H1 (cell line): ENCODE data around the gene CDRT15. TPM values are rescaled to one million over a fixed set of nuclear protein-coding genes. Genes with fewer than 3 reads are reported as not detected.

Experiments
- CTCF ChIA-PET: fragments of 300-600 bp; sonication (Branson Sonifier 250); formaldehyde crosslinking; loops from one replicate; lab custom pipeline; 2021; ENCODE audit not compliant: partially characterized antibody; lab: Charles Lee
- POLR2A ChIA-PET: fragments of 300-600 bp; sonication (Branson Sonifier 250); formaldehyde crosslinking; loops from one replicate; lab custom pipeline; 2021; ENCODE audit warnings: inconsistent platforms; ENCODE audit not compliant: partially characterized antibody; lab: Charles Lee
- DNase-seq, 2 experiments: peaks; one replicate each; pipeline versions ENCODE4 v3.0.0 to v3.0.0-alpha.2; 2010 to 2022; ENCODE audit warnings: low spot score in 2 of 2, low read depth in 1 of 2, mixed read lengths in 1 of 2
- FAIRE-seq: peaks from 2 replicates; lab custom pipeline; 2011; peaks lifted over from hg19 to GRCh38; lab: Jason Lieb, UNC
- H2AFZ ChIP-seq: 2 replicates; pipeline ENCODE4 v1.8.1; 2012; ENCODE audit warnings: low read length, inconsistent platforms
- H2AK5ac ChIP-seq: 2 replicates; pipeline ENCODE4 v1.6.1; 2013; ENCODE audit warnings: low read depth, low read length
- H2BK120ac ChIP-seq: replicated peaks from 2 replicates; pipeline ENCODE3; 2013; ENCODE audit warnings: low read depth, low read length, inconsistent platforms
- H2BK12ac ChIP-seq: 2 replicates; pipeline ENCODE4 v1.6.1; 2013; ENCODE audit warnings: low read depth, low read length
- H2BK15ac ChIP-seq: 2 replicates; pipeline ENCODE4 v1.6.1; 2013; ENCODE audit warnings: low read length
- H2BK20ac ChIP-seq: 2 replicates; pipeline ENCODE4 v1.6.1; 2013; ENCODE audit warnings: low read length
- H2BK5ac ChIP-seq: 2 replicates; pipeline ENCODE4 v1.6.1; 2013; ENCODE audit warnings: low read depth, low read length
- H3K14ac ChIP-seq: 2 replicates; pipeline ENCODE4 v1.6.1; 2013; ENCODE audit warnings: inconsistent platforms; ENCODE audit not compliant: insufficient read length
- H3K18ac ChIP-seq: 2 replicates; pipeline ENCODE4 v1.6.1; 2013; ENCODE audit warnings: low read length; ENCODE audit errors: extremely low read depth
- H3K23ac ChIP-seq: 2 replicates; pipeline ENCODE4 v1.6.1; 2013; ENCODE audit warnings: inconsistent platforms; ENCODE audit not compliant: insufficient read length
- H3K23me2 ChIP-seq: 2 replicates; pipeline ENCODE4 v1.6.1; 2013; ENCODE audit warnings: low read depth, low read length
- H3K27ac ChIP-seq: 2 replicates; pipeline ENCODE4 v1.6.1; 2011; ENCODE audit warnings: low read depth, low read length, inconsistent platforms
- H3K27me3 ChIP-seq, 4 experiments: replicated peaks in 1 of 4; 1 replicate in 1 of 4; 2 replicates in 3 of 4; pipeline versions ENCODE4 v1.6.1 to v1.8.1; 2011 to 2013; ENCODE audit warnings: low read length in 3 of 4, mild to moderate bottlenecking in 3 of 4, inconsistent platforms in 2 of 4, mixed read lengths in 2 of 4, moderate library complexity in 1 of 4; ENCODE audit not compliant: control insufficient read depth in 3 of 4, insufficient read depth in 3 of 4; ENCODE audit errors: extremely low read depth in 1 of 4
- H3K36me3 ChIP-seq, 4 experiments: 2 replicates each; pipeline versions ENCODE4 v1.6.1 to v1.8.1; 2011 to 2013; ENCODE audit warnings: mild to moderate bottlenecking in 4 of 4, low read length in 3 of 4, moderate library complexity in 2 of 4, control low read depth in 1 of 4, inconsistent platforms in 1 of 4; ENCODE audit not compliant: insufficient read depth in 4 of 4, control insufficient read depth in 2 of 4
- H3K4ac ChIP-seq: replicated peaks from 2 replicates; pipeline ENCODE3; 2013; ENCODE audit warnings: low read length, low read depth, mixed read lengths, inconsistent platforms; ENCODE audit not compliant: insufficient read length
- H3K4me1 ChIP-seq, 4 experiments: replicated peaks in 1 of 4; 1 replicate in 1 of 4; 2 replicates in 3 of 4; pipeline versions ENCODE4 v1.6.1 to v1.8.1; 2011 to 2013; ENCODE audit warnings: low read length in 3 of 4, inconsistent platforms in 2 of 4, mixed read lengths in 1 of 4; ENCODE audit not compliant: insufficient read depth in 4 of 4, control insufficient read depth in 3 of 4
- H3K4me2 ChIP-seq, 2 experiments: 2 replicates each; pipeline versions ENCODE4 v1.6.1 to v1.8.1; 2011 to 2013; ENCODE audit warnings: low read depth in 2 of 2, low read length in 2 of 2, control low read depth in 1 of 2, inconsistent platforms in 1 of 2, mild to moderate bottlenecking in 1 of 2; ENCODE audit not compliant: insufficient read depth in 1 of 2
- H3K4me3 ChIP-seq, 4 experiments: fragments of 200-600, 300-600 bp in 1 of 4; sonication (generic), shearing (Covaris generic), sonication (Bioruptor Twin) in 1 of 4; 2 replicates each; pipeline versions ENCODE4 v1.5.1 to v1.8.1; 2011 to 2016; ENCODE audit warnings: low read length in 4 of 4, low read depth in 3 of 4, control low read depth in 2 of 4, inconsistent platforms in 2 of 4, mild to moderate bottlenecking in 2 of 4, mixed read lengths in 1 of 4, moderate library complexity in 1 of 4; ENCODE audit not compliant: insufficient read depth in 2 of 4; ENCODE audit errors: extremely low read depth in 1 of 4
- H3K56ac ChIP-seq: replicated peaks from 2 replicates; pipeline ENCODE3; 2013; ENCODE audit warnings: low read depth, mild to moderate bottlenecking, mixed read lengths, low read length, inconsistent platforms; ENCODE audit not compliant: insufficient read length
- H3K79me1 ChIP-seq: 2 replicates; pipeline ENCODE4 v1.6.1; 2013; ENCODE audit warnings: low read depth, low read length, control low read depth
- H3K79me2 ChIP-seq, 2 experiments: 2 replicates each; pipeline versions ENCODE4 v1.6.1 to v1.8.1; 2012 to 2013; ENCODE audit warnings: low read length in 2 of 2, mild to moderate bottlenecking in 2 of 2, inconsistent platforms in 1 of 2; ENCODE audit not compliant: insufficient read depth in 2 of 2, control insufficient read depth in 1 of 2
- H3K9ac ChIP-seq, 4 experiments: replicated peaks in 1 of 4; 1 replicate in 1 of 4; 2 replicates in 3 of 4; pipeline versions ENCODE4 v1.6.1 to v1.8.1; 2011 to 2013; ENCODE audit warnings: low read depth in 3 of 4, low read length in 3 of 4, control low read depth in 2 of 4, mild to moderate bottlenecking in 2 of 4, moderate library complexity in 2 of 4, inconsistent platforms in 1 of 4; ENCODE audit errors: extremely low read depth in 1 of 4
- H3K9me3 ChIP-seq, 2 experiments: 2 replicates each; pipeline versions ENCODE4 v1.6.1 to v1.8.1; 2012 to 2013; ENCODE audit warnings: mild to moderate bottlenecking in 2 of 2, moderate library complexity in 2 of 2, control low read depth in 1 of 2, inconsistent platforms in 1 of 2, low read depth in 1 of 2, low read length in 1 of 2, mixed read lengths in 1 of 2; ENCODE audit not compliant: insufficient read depth in 2 of 2
- H4K20me1 ChIP-seq, 2 experiments: replicated peaks in 1 of 2; 2 replicates each; pipeline versions ENCODE3 to v1.8.1; 2011 to 2013; ENCODE audit warnings: inconsistent platforms in 2 of 2, low read length in 2 of 2, mild to moderate bottlenecking in 1 of 2; ENCODE audit not compliant: insufficient read depth in 2 of 2, control insufficient read depth in 1 of 2
- H4K5ac ChIP-seq: 2 replicates; pipeline ENCODE4 v1.6.1; 2013; ENCODE audit warnings: low read length, low read depth, mixed read lengths, inconsistent platforms; ENCODE audit not compliant: insufficient read length
- H4K8ac ChIP-seq: 2 replicates; pipeline ENCODE4 v1.8.0; 2013; ENCODE audit warnings: mild to moderate bottlenecking, moderate library complexity, low read length, inconsistent platforms; ENCODE audit not compliant: insufficient read depth; ENCODE audit errors: extremely low read depth
- H4K91ac ChIP-seq: replicated peaks from 2 replicates; pipeline ENCODE3; 2013; ENCODE audit warnings: low read length, mixed read lengths, inconsistent platforms; ENCODE audit not compliant: insufficient read length
- E2F6 ChIP-seq: IDR thresholded peaks from 2 replicates; pipeline ENCODE4 v1.6.1; 2012; ENCODE audit warnings: inconsistent platforms
- JUN ChIP-seq: IDR thresholded peaks from 2 replicates; pipeline ENCODE4 v1.6.1; 2011; ENCODE audit warnings: low read depth, mild to moderate bottlenecking, improper control_type of control experiment, low read length
- SUZ12 ChIP-seq: fragments of 200-600 bp; sonication (generic); IDR thresholded peaks from 2 replicates; pipeline ENCODE4 v1.6.1; 2012; ENCODE audit warnings: mild to moderate bottlenecking, inconsistent platforms, low read length, moderate library complexity, mixed read lengths
- TBP ChIP-seq: IDR thresholded peaks from 2 replicates; pipeline ENCODE4 v1.6.1; 2011; ENCODE audit warnings: low read depth, low read length, improper control_type of control experiment
- WGBS, 2 experiments: shearing (Covaris generic) in 1 of 2; methylation state at CpG; one replicate each; pipeline versions ENCODE4 v1.1.6 to v1.1.7; 2013 to 2015; ENCODE audit warnings: low lambda C conversion rate in 2 of 2, mixed read lengths in 2 of 2, inconsistent platforms in 1 of 2, low coverage in 1 of 2, missing lambda C conversion rate in 1 of 2; ENCODE audit not compliant: insufficient replicate concordance in 2 of 2, insufficient coverage in 1 of 2, insufficient read length in 1 of 2; ENCODE audit errors: extremely low coverage in 1 of 2, missing lambda C conversion rate in 1 of 2; 5-methylcytosine and 5-hydroxymethylcytosine counted together
- polyA plus RNA-seq, 7 experiments: library from polyadenylated mRNA; depleted of rRNA in 3 of 7; stranded (reverse) in 5 of 7; unstranded in 2 of 7; fragments of >200 nt in 5 of 7; fragments of 200-250 nt in 2 of 7; gene quantifications; 1 replicate in 5 of 7; 2 replicates in 1 of 7; 4 replicates in 1 of 7; pipeline versions ENCODE4 v1.2.1 to v1.2.3, GENCODE V29; 2011 to 2013; ENCODE audit warnings: missing spikeins in 2 of 7, mixed read lengths in 2 of 7
- total RNA-seq: library from RNA; stranded (reverse); fragmentation: NEBNext Ultra II Directional; extraction: Animal tissue kit (Norgen Biotek cat#: 25700); gene quantifications from 2 replicates; pipeline ENCODE4 v1.2.1, GENCODE V29; 2021

The CDRT15 gene
- total and polyA plus RNA-seq, 2 of the 8 experiments (the other 6 are each of a cell fraction or from before 2014, with no cell fraction given) = not detected

GRCh38 chr17:14245002-14245401 lies 8.3 kb upstream of the CDRT15 start:
- Histone ChIP-seq H2AFZ (no peak overlapping the region), H3K9ac (no peak overlapping the region), H2BK20ac (no peak overlapping the region), H3K4me2 (no peak overlapping the region; a peak in 1 of 4 replicates), H3K23me2 (no peaks in the 10 kb centered on the region), H3K4me3 (no peak overlapping the region), H3K36me3 (no peaks in the 10 kb centered on the region), H4K5ac (no peak overlapping the region), H2BK15ac (no peak overlapping the region), H3K14ac (no peak overlapping the region), H3K27me3 (no peaks in the 10 kb centered on the region), H2BK12ac (no peak overlapping the region), H3K79me2 (no peaks in the 10 kb centered on the region), H2BK5ac (no peak overlapping the region), H3K4me1 (no peaks in the 10 kb centered on the region), H3K9me3 (no peaks in the 10 kb centered on the region), H3K23ac (no peak overlapping the region), H2BK120ac (no peak overlapping the region), H2AK5ac (no peak overlapping the region), H3K18ac (no peak overlapping the region), H3K27ac (no peak overlapping the region), H3K4ac (no peak overlapping the region), H4K91ac (no peak overlapping the region), H4K8ac (no peak overlapping the region), H3K79me1 (no peaks in the 10 kb centered on the region), H3K56ac (no peak overlapping the region), H4K20me1 (no peaks in the 10 kb centered on the region)
- CTCF ChIA-PET = interaction anchor here (1.6 kb wide), 1 partner anchor 49 kb away, joined by 4 read pairs; no protein-coding TSS in a partner anchor
- peak; percentile 76 for FAIRE-seq
- TF ChIP-seq TBP (no peak), E2F6 (no peak), JUN (no peak), SUZ12 (no peak)
- 89% methylated on average over 1 of the region's 1 CpG; no CpG with 5 or more reads in 1 of the 2 experiments for WGBS, 2 experiments
- POLR2A ChIA-PET = no interaction called here
- no peak for DNase-seq
